SK-N-MC (cell line): ENCODE measurements around the gene CPT1B.
"Not testable (repeated sequence)": the region's sequence is repeated elsewhere in the genome, so short reads cannot be mapped to it uniquely, and the experiment has no call there.

Experiments used
- DNase-seq: peaks from one replicate; pipeline ENCODE4 v3.0.0-alpha.2; 2011; ENCODE audit warnings: low read depth, low spot score
- H3K27ac ChIP-seq: fragments of 200-600 bp; sonication (generic); 2 replicates; pipeline ENCODE4 v1.5.1; 2016; ENCODE audit warnings: mixed run types
- H3K36me3 ChIP-seq: fragments of 200-600 bp; sonication (generic); 2 replicates; pipeline ENCODE4 v1.6.1; 2017; ENCODE audit warnings: antibody characterized with exemption, low read length, mixed read lengths; ENCODE audit not compliant: insufficient read depth
- H3K4me3 ChIP-seq: fragments of 200-600 bp; sonication (generic); 2 replicates; pipeline ENCODE4 v1.5.1; 2016
- H3K9ac ChIP-seq: fragments of 200-600 bp; sonication (generic); 2 replicates; pipeline ENCODE4 v1.8.0; 2017; ENCODE audit warnings: mixed run types, mixed read lengths; ENCODE audit not compliant: insufficient read length
- H3K9me3 ChIP-seq: fragments of 200-600 bp; sonication (generic); 2 replicates; pipeline ENCODE4 v1.6.1; 2017; ENCODE audit warnings: low read depth, mild to moderate bottlenecking, antibody characterized with exemption, low read length, moderate library complexity, mixed read lengths
- EZH2 ChIP-seq: fragments of 200-600 bp; sonication (generic); IDR thresholded peaks from one replicate; pipeline ENCODE4 v1.6.1; 2017; ENCODE audit warnings: antibody characterized with exemption
- FOXP2 ChIP-seq: optimal IDR thresholded peaks from 2 replicates; pipeline ENCODE3; 2011; ENCODE audit warnings: mild to moderate bottlenecking, moderate library complexity; ENCODE audit not compliant: insufficient read depth; ENCODE audit errors: extremely low read length, control extremely low read depth
- POLR2AphosphoS5 ChIP-seq: IDR thresholded peaks from 2 replicates; pipeline ENCODE4 v1.6.1; 2012; ENCODE audit warnings: mild to moderate bottlenecking, low read depth, low read length, borderline replicate concordance

The CPT1B gene

DNA sequence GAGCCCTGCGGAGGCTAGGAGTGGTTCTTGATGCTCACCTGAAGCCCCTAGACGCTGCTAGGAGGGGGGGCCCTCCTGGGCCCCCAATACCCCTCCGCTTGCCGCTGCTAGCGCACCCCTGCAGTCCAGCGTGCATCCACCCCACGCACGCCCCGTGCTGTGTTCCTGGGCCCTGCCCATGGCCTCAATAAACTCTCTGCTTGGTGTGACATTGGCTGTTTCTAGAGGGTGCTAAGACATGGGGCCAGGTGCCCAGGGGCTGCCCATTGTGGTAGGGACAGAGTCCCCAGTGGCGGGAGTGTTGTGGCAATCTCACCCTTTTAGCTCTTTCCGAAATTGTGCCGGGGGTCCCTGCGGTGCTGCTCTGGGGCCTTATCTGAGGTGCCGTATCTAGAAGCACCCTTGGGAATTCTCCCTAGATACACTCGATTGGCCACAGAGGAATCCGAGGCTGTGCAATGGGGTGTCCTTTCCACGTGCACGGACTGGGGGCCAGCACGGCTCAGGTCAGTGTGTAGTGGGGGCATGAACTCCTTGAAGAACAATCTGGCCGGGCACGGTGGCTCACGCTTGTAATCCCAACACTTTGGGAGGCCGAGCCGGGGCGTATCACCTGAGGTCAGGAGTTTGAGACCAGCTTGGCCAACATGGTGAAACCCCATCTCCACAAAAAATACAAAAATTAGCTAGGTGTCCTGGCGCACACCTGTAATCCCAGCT is 33.3 kb upstream of the CPT1B start:
- Histone ChIP-seq H3K36me3 (no peaks in the 10 kb centered on the region), H3K27ac (no peak overlapping the region), H3K9ac (no peak overlapping the region), H3K9me3 (no peaks in the 10 kb centered on the region), H3K4me3 (no peak overlapping the region)
- TF ChIP-seq EZH2 = no peak
- no peak for TF ChIP-seq FOXP2
- no peak for TF ChIP-seq POLR2AphosphoS5
- DNase-seq = no peak

DNA sequence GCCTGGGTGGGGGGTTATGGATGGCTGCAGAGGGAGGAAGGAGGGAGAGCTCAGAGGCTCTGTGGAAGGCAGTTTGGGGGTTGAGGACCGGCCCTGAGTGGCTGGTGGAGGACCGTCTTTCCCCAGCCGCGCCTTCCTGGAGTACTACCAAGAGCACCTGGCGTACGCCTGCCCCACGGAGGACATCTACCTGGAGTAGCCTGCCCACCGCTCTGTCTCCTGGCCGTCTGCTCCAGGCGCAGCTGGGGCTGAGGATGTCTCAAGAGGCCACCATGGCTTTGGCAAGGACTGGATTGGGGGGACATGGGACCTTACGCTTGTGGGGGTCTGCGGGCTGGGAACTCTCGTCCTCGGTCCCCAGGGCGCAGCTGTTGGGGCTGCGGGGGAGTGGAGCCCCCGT is 32.4 kb upstream of the CPT1B start:
- no peak for TF ChIP-seq POLR2AphosphoS5
- no peak for TF ChIP-seq EZH2
- no peak for TF ChIP-seq FOXP2
- Histone ChIP-seq H3K9ac (no peak overlapping the region), H3K36me3 (no peaks in the 10 kb centered on the region), H3K27ac (no peak overlapping the region), H3K9me3 (no peaks in the 10 kb centered on the region), H3K4me3 (no peak overlapping the region)
- DNase-seq = no peak

DNA sequence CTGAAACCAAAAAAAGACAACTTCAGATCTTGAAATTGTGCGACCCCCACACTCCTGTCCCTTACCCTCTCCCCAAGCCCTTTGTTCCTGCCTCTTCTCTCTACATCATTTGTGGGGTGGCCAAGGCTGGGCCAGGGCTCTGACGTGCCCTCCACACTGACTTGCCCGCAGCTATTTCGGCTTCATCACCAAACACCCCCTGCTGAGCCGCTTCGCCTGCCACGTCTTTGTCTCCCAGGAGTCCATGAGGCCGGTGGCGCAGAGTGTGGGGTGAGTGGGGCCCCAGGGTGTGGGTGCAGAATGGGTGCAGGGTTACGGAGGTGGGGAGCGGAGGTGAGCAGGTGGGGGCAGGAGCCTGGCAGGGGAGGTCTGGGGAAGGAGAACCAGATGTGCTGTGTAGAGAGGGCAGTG is 31.8 kb upstream of the CPT1B start:
- TF ChIP-seq POLR2AphosphoS5 = no peak
- TF ChIP-seq FOXP2 = no peak
- no peak for TF ChIP-seq EZH2
- Histone ChIP-seq H3K36me3 (no peaks in the 10 kb centered on the region), H3K4me3 (no peak overlapping the region), H3K27ac (no peak overlapping the region), H3K9me3 (no peaks in the 10 kb centered on the region), H3K9ac (no peak overlapping the region)
- no peak for DNase-seq

DNA sequence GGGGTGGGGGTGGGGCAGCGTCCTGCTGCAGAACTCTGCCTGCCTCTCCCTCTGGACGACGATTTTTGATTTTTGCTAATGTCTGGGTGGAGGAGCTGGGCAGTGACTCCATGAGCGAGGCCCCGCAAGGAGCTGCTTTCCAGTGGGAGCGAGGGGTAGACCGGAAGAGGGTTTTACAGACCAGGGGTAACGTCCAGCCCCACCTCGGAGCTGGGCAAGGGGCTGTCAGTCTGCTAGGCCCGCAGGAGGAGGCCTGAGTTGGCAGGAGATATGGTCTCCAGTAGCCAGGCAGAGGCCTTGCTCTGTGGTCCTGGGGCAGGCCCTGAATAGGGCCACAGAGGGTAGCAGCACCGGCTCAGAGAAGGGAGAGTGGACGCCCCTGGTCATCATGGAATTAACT is 31.4 kb upstream of the CPT1B start:
- no peak overlapping the region for H3K4me3 ChIP-seq
- H3K9ac ChIP-seq = no peak overlapping the region
- no peaks in the 10 kb centered on the region for H3K9me3 ChIP-seq
- no peaks in the 10 kb centered on the region for H3K36me3 ChIP-seq
- TF ChIP-seq FOXP2 (no peak), POLR2AphosphoS5 (no peak), EZH2 (no peak)
- DNase-seq = no peak
- H3K27ac ChIP-seq = no peak overlapping the region

DNA sequence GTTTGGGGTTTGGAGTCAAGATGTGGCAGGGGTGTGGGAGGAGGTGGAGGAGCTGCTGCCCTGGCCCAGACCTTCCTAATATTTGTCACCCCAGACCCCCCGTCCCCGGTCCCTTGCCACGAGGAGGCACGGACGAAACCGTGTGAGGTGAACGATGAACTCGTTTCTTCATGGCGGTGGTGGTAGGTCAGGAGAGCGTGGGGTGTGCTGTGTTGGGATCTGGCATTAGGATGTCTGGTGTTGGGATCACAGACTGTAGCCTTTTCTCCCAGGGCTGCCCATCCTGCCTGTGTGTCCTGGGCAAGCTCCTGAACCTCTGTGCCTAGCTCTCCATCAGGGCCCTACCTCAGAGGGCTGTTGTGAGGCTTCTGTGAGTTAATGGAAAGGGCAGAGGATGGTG is 30.8 kb upstream of the CPT1B start:
- TF ChIP-seq FOXP2 = no peak
- no peak for TF ChIP-seq EZH2
- TF ChIP-seq POLR2AphosphoS5 = no peak
- H3K27ac ChIP-seq = no peak overlapping the region
- H3K9ac ChIP-seq = no peak overlapping the region
- H3K4me3 ChIP-seq = no peak overlapping the region
- H3K9me3 ChIP-seq = no peaks in the 10 kb centered on the region
- H3K36me3 ChIP-seq = no peaks in the 10 kb centered on the region
- DNase-seq = no peak

DNA sequence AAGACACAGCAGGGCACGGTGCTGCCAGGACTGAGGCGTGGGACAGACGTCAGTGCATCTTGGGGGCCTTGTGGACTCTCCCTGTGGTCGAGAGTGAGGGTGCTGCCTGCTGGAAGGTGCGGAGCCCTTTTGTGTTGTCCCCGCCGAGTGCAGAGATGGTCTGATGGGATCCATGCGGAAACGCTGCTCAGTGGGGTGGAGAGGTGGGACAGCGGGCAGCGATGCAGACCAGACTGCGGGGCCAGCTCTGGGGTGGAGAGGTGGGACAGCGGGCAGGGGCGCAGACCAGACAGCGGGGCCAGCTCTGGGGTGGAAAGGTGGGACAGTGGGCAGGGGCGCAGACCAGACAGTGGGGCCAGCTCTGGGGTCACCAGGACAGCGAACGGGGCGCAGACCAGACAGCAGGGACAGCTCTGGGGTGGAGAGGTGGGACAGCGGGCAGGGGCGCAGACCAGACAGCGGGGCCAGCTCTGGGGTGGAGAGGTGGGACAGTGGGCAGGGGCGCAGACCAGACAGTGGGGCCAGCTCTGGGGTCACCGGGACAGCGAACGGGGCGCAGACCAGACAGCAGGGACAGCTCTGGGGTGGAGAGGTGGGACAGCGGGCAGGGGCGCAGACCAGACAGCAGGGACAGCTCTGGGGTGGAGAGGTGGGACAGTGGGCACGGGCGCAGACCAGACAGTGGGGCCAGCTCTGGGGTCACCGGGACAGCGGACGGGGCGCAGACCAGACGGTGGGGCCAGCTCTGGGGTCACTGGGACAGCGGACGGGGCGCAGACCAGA is 30.0 kb upstream of the CPT1B start:
- not testable (repeated sequence) for H3K27ac ChIP-seq, H3K4me3 ChIP-seq, H3K36me3 ChIP-seq, H3K9me3 ChIP-seq, H3K9ac ChIP-seq, DNase-seq

DNA sequence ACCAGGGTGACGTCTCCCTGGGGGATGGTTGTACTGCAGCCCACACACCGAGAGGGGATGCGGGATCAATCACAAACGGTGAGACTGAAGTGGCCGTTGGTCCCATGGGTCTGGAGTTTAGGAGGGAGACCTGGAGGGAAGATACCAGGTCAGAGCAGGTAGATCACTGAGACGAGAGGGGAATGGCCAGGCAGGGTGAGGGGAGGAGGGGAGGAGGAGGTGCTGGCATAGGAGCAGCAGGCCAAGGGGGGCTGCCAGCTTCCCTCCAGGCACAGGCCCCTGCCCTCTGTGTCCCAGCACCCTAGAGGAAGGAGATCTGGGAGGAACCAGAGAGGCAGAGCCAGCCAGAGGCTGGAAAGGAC is 29.4 kb upstream of the CPT1B start:
- TF ChIP-seq FOXP2 = no peak
- no peaks in the 10 kb centered on the region for H3K9me3 ChIP-seq
- no peak overlapping the region for H3K9ac ChIP-seq
- H3K4me3 ChIP-seq = no peak overlapping the region
- no peak for DNase-seq
- no peaks in the 10 kb centered on the region for H3K36me3 ChIP-seq
- H3K27ac ChIP-seq = no peak overlapping the region

DNA sequence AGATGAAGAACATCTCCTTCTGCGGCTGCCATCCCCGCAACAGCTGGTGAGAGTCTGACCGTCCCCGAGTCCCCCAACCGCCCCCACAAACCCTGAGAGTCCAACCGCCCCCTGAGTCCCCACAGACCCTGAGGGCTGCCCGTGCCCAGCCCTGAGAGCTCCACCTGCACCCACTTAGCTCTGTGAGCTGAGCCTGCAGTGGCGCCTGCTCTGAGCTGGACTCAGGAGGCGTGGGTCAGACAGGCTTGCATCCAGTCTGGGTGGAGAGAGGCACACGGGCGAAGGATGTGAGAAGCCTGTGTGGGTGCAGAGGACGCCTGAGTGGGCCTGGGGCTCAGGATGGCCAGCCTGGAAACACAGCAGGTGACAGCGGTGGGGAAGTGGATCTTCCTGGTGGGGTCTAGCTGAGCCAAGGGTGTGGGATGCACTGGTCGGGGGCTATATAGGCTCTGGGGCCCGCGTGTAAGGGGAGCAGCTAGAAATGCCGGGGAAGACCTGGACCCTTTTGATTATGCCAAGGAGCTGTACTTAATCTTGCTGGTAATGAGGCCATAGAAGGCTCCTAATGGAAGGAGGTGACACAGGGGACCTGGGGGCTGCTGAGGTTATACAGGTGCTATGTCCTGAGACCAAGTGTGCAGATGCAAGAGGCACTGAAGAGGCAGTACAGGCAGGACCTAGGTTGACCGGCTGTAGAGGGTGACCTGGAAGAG is 28.9 kb upstream of the CPT1B start:
- Histone ChIP-seq H3K9ac (no peak overlapping the region), H3K9me3 (no peaks in the 10 kb centered on the region), H3K36me3 (no peaks in the 10 kb centered on the region), H3K4me3 (no peak overlapping the region), H3K27ac (no peak overlapping the region)
- TF ChIP-seq EZH2 (no peak), POLR2AphosphoS5 (no peak), FOXP2 (no peak)
- no peak for DNase-seq
